HepG2 (cell line): ENCODE data around the gene OGA. TPM values are rescaled to one million over a fixed set of nuclear protein-coding genes. Genes with fewer than 3 reads are reported as not detected.

Experiments
- ATAC-seq: fragments of 200-7000 bp; cut with Tn5 transposase; 3 replicates; pipeline ENCODE4 v1.9.1; 2020; ENCODE audit warnings: mild to moderate bottlenecking, moderate library complexity
- BruUV-seq: library from RNA; stranded (reverse); fragments of 400-500 nt; replicated peaks from 2 replicates; lab custom pipeline; 2021; lab: Mats Ljungman, UMichigan
- CTCF ChIA-PET: fragments of 300-600 bp; formaldehyde crosslinking; extraction: SDS; loops from one replicate; lab custom pipeline; 2021; ENCODE audit warnings: low total read pairs, inconsistent platforms, low intra/inter-chr PET ratio; lab: Yijun Ruan, JAX
- POLR2A ChIA-PET: fragments of 350-600 bp; sonication (Branson Sonifier 250); formaldehyde crosslinking; loops from one replicate; lab custom pipeline; 2020; ENCODE audit warnings: antibody characterized with exemption, inconsistent platforms; lab: Yijun Ruan, JAX
- DNase-seq: peaks from one replicate; pipeline ENCODE4 v3.0.0-alpha.2; 2015; ENCODE audit warnings: low spot score
- FAIRE-seq: peaks from 3 replicates; lab custom pipeline; 2011; peaks lifted over from hg19 to GRCh38; lab: Jason Lieb, UNC
- H2AFZ ChIP-seq: one replicate; pipeline ENCODE4 v1.6.1; 2011; ENCODE audit warnings: low read length, inconsistent platforms
- H3K27ac ChIP-seq: fragments of 300-600 bp; 3 replicates; pipeline ENCODE4 v1.8.0; 2011; ENCODE audit warnings: mixed run types, mild to moderate bottlenecking, mixed read lengths, low read length, inconsistent platforms; ENCODE audit not compliant: insufficient read depth; ENCODE audit errors: extremely low read length
- H3K27me3 ChIP-seq, 2 experiments: fragments of 200-600 bp in 1 of 2; 2 replicates in 1 of 2; 3 replicates in 1 of 2; pipeline versions ENCODE4 v1.6.0 to v1.8.0; 2011; ENCODE audit warnings: low read length in 2 of 2, mild to moderate bottlenecking in 2 of 2, moderate library complexity in 2 of 2, inconsistent platforms in 1 of 2; ENCODE audit not compliant: insufficient read depth in 2 of 2, control insufficient read depth in 1 of 2
- H3K36me3 ChIP-seq, 2 experiments: fragments of 200-600 bp in 1 of 2; replicated peaks in 1 of 2; 2 replicates in 1 of 2; 3 replicates in 1 of 2; pipeline versions ENCODE4 v1.5.1 to v1.8.0; 2011; ENCODE audit warnings: low read length in 2 of 2, inconsistent platforms in 1 of 2; ENCODE audit not compliant: insufficient read depth in 2 of 2, control insufficient read depth in 1 of 2
- H3K4me1 ChIP-seq: 2 replicates; pipeline ENCODE4 v1.5.1; 2012; ENCODE audit warnings: low read length, inconsistent platforms; ENCODE audit not compliant: insufficient read depth
- H3K4me2 ChIP-seq: 2 replicates; pipeline ENCODE4 v1.6.0; 2011; ENCODE audit warnings: low read depth, low read length, inconsistent platforms
- H3K4me3 ChIP-seq, 3 experiments: fragments of 200-600 bp in 1 of 3; sonication (generic), shearing (Covaris generic) in 1 of 3; replicated peaks in 1 of 3; 2 replicates each; pipeline ENCODE4 v1.5.1; 2011 to 2016; ENCODE audit warnings: low read length in 3 of 3, inconsistent platforms in 2 of 3, low read depth in 2 of 3, mild to moderate bottlenecking in 2 of 3, control low read depth in 1 of 3, mixed read lengths in 1 of 3; ENCODE audit not compliant: insufficient read depth in 1 of 3
- H3K79me2 ChIP-seq: one replicate; pipeline ENCODE4 v1.6.1; 2011; ENCODE audit warnings: low read length, inconsistent platforms; ENCODE audit not compliant: insufficient read depth
- H3K9ac ChIP-seq: 2 replicates; pipeline ENCODE4 v1.6.0; 2011; ENCODE audit warnings: mild to moderate bottlenecking, low read depth, low read length, inconsistent platforms; ENCODE audit not compliant: insufficient read depth
- H3K9me3 ChIP-seq: 2 replicates; pipeline ENCODE4 v1.5.1; 2012; ENCODE audit warnings: mild to moderate bottlenecking, low read length
- H4K20me1 ChIP-seq: 2 replicates; pipeline ENCODE4 v1.6.0; 2011; ENCODE audit warnings: inconsistent platforms, mild to moderate bottlenecking, low read length, moderate library complexity; ENCODE audit not compliant: insufficient read depth
- CSRNP1 ChIP-seq: sonication (generic); formaldehyde crosslinking; IDR thresholded peaks from 2 replicates; pipeline ENCODE4 v1.8.1; 2023; ENCODE audit warnings: mild to moderate bottlenecking, missing genetic modification reagents
- IKZF1 ChIP-seq: fragments of 450-650 bp; IDR thresholded peaks from 2 replicates; pipeline ENCODE4 v1.7.1; 2016
- IRX3 ChIP-seq: sonication (generic); formaldehyde crosslinking; IDR thresholded peaks from 2 replicates; pipeline ENCODE4 v1.8.1; 2023; ENCODE audit warnings: mild to moderate bottlenecking, low read depth, missing genetic modification reagents, borderline replicate concordance
- KMT2B ChIP-seq: IDR thresholded peaks from 2 replicates; pipeline ENCODE4 v1.6.1; 2016; ENCODE audit warnings: missing genetic modification reagents, missing compliant biosample characterization
- RFXANK ChIP-seq: IDR thresholded peaks from 2 replicates; pipeline ENCODE4 v1.6.1; 2016
- ZNF281 ChIP-seq: sonication (generic); formaldehyde crosslinking; IDR thresholded peaks from 2 replicates; pipeline ENCODE4 v1.4.0; 2020; ENCODE audit warnings: missing genetic modification reagents, borderline replicate concordance
- ZNF496 ChIP-seq: sonication (generic); formaldehyde crosslinking; IDR thresholded peaks from 2 replicates; pipeline ENCODE4 v1.8.1; 2023; ENCODE audit warnings: mild to moderate bottlenecking, moderate library complexity, missing genetic modification reagents; ENCODE audit not compliant: insufficient replicate concordance
- ZNF558 ChIP-seq: sonication (generic); formaldehyde crosslinking; IDR thresholded peaks from 2 replicates; pipeline ENCODE4 v1.9.0; 2022; ENCODE audit warnings: mild to moderate bottlenecking, missing genetic modification reagents, borderline replicate concordance
- ZNF660 ChIP-seq: sonication (generic); formaldehyde crosslinking; IDR thresholded peaks from 2 replicates; pipeline ENCODE4 v1.5.1; 2020; ENCODE audit warnings: mild to moderate bottlenecking, low read depth, missing genetic modification reagents, borderline replicate concordance
- WGBS: methylation state at CpG from one replicate; pipeline ENCODE4 v1.1.6; 2017; ENCODE audit warnings: low lambda C conversion rate; 5-methylcytosine and 5-hydroxymethylcytosine counted together
- in situ Hi-C: cut with HindIII; loops from 2 replicates; pipeline ENCODE4 v1.10.0; 2017; ENCODE audit warnings: low pct_unique_long_range_greater_than_20kb; ENCODE audit not compliant: extremely low pct_ligation_motif_present
- intact Hi-C: fragments of 100-400 bp; cut with micrococcal nuclease; formaldehyde crosslinking; loops from one replicate; pipeline ENCODE4 v1.10.0; 2022; ENCODE audit not compliant: unreplicated experiment
- polyA plus RNA-seq, 8 experiments: library from polyadenylated mRNA; depleted of rRNA in 3 of 8; stranded (reverse) in 7 of 8; unstranded in 1 of 8; fragments of >200 nt; fragmentation: Illumina TruSeq in 4 of 8; extraction: Trizol in 4 of 8; gene quantifications; 2 replicates each; pipeline versions ENCODE4 v1.2.1 to v1.2.3, GENCODE V29; 2011 to 2016; ENCODE audit warnings: low read depth in 4 of 8, missing spikeins in 1 of 8, mixed read lengths in 1 of 8; ENCODE audit not compliant: insufficient read depth in 1 of 8
- total RNA-seq, 5 experiments: library from RNA; depleted of rRNA; stranded (reverse); fragments of >200 nt; fragmentation: Illumina TruSeq; extraction: Trizol; gene quantifications; 2 replicates each; pipeline ENCODE4 v1.2.3, GENCODE V29; 2016; ENCODE audit warnings: low read depth in 1 of 5
- TF ChIP-seq, protein P1 (sequence below): sonication (generic); formaldehyde crosslinking; IDR thresholded peaks from 2 replicates; pipeline ENCODE4 v1.9.0; 2021; ENCODE audit warnings: missing genetic modification reagents, borderline replicate concordance

The OGA gene
- total and polyA plus RNA-seq, 2 of the 13 experiments (the other 11 are each of a cell fraction or from before 2014, with no cell fraction given): 33.2 to 39.8 TPM

- in situ Hi-C loops (no loop called here), intact Hi-C loops (no loop called here)
- H3K27ac ChIP-seq: no peak overlapping the region
- no peaks in the 10 kb centered on the region for H4K20me1 ChIP-seq
- H3K36me3 ChIP-seq: peaks cover 0 to 4% of the 10 kb centered on the region in 2 experiments; a peak in 1 of 5 replicates
- WGBS: 95% methylated on average over 10 of the region's 10 CpGs
- no peak for DNase-seq
- H2AFZ ChIP-seq: no peak overlapping the region
- TF ChIP-seq ZNF558 (CRISPR knock-in tag) (no peak), ZNF281 (CRISPR knock-in tag) (no peak)
- H3K9ac ChIP-seq: no peak overlapping the region
- H3K4me1 ChIP-seq: no peaks in the 10 kb centered on the region
- BruUV-seq: no TSS peak
- H3K4me2 ChIP-seq: no peak overlapping the region
- ChIA-PET POLR2A (no interaction called here), CTCF (no interaction called here)
- no peak for FAIRE-seq
- H3K9me3 ChIP-seq: no peaks in the 10 kb centered on the region
- H3K4me3 ChIP-seq: no peak overlapping the region
- ATAC-seq: no peak
- no peaks in the 10 kb centered on the region for H3K79me2 ChIP-seq
- no peaks in the 10 kb centered on the region for H3K27me3 ChIP-seq
These were observed 9.8 kb upstream of the OGA start for GRCh38 chr10:101827919-101828600.

DNA sequence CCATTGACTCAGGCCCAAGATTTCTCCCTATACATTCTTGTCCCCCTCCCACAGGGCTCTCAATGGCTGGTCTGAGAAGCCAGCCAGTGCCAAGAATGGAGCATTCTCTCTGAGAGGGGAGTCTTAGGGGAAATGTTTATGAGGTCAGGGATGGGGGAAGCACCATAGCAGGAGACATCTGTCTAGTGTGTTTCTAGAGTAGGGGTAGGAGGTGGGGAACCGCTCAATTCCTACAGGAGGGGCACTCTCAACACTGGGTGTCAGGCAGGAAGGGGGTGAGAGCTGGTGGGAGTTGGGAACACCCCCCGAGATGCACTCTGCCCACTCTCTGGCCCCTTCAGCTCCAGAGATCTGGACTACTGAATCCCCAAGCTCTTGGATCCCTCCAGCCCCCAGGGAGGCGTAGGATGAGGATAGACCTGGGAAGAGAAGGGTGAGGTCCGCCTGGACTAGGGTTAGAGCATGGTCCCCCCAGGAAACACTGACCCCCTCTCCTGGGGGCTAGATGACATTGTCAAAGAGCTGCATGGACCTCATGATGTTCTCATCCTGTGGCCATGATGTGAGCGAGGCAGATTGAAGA is 8.7 kb upstream of the OGA start:
- Histone ChIP-seq H3K9ac (no peak overlapping the region), H3K27ac (no peak overlapping the region), H4K20me1 (no peaks in the 10 kb centered on the region), H3K4me3 (no peak overlapping the region), H2AFZ (no peak overlapping the region), H3K79me2 (no peaks in the 10 kb centered on the region), H3K4me1 (no peaks in the 10 kb centered on the region), H3K27me3 (no peaks in the 10 kb centered on the region), H3K4me2 (no peak overlapping the region), H3K36me3 (peaks cover 0 to 4% of the 10 kb centered on the region in 2 experiments; a peak in 1 of 5 replicates), H3K9me3 (no peaks in the 10 kb centered on the region)
- DNase-seq (no peak), ATAC-seq (no peak), FAIRE-seq (no peak)
- 100% methylated on average over 4 of the region's 5 CpGs for WGBS
- POLR2A ChIA-PET: no interaction called here
- no TSS peak for BruUV-seq
- CTCF ChIA-PET: no interaction called here
- intact Hi-C loops: no loop called here
- TF ChIP-seq CSRNP1 (no peak), ZNF660 (CRISPR knock-in tag) (no peak), ZNF496 (CRISPR knock-in tag) (no peak), RFXANK (CRISPR knock-in tag) (no peak), KMT2B (CRISPR knock-in tag) (no peak), IKZF1 (no peak), IRX3 (no peak)
- TF ChIP-seq, protein P1, sequence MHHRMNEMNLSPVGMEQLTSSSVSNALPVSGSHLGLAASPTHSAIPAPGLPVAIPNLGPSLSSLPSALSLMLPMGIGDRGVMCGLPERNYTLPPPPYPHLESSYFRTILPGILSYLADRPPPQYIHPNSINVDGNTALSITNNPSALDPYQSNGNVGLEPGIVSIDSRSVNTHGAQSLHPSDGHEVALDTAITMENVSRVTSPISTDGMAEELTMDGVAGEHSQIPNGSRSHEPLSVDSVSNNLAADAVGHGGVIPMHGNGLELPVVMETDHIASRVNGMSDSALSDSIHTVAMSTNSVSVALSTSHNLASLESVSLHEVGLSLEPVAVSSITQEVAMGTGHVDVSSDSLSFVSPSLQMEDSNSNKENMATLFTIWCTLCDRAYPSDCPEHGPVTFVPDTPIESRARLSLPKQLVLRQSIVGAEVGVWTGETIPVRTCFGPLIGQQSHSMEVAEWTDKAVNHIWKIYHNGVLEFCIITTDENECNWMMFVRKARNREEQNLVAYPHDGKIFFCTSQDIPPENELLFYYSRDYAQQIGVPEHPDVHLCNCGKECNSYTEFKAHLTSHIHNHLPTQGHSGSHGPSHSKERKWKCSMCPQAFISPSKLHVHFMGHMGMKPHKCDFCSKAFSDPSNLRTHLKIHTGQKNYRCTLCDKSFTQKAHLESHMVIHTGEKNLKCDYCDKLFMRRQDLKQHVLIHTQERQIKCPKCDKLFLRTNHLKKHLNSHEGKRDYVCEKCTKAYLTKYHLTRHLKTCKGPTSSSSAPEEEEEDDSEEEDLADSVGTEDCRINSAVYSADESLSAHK: no peak
- in situ Hi-C loops: no loop called here
